RKO (cell line): Measurements from ENCODE around the gene CKLF.

ENCODE experiments used
- DNase-seq: peaks from one replicate; pipeline ENCODE4 v3.0.0-alpha.2; 2016; ENCODE audit warnings: low spot score

The CKLF gene

DNA sequence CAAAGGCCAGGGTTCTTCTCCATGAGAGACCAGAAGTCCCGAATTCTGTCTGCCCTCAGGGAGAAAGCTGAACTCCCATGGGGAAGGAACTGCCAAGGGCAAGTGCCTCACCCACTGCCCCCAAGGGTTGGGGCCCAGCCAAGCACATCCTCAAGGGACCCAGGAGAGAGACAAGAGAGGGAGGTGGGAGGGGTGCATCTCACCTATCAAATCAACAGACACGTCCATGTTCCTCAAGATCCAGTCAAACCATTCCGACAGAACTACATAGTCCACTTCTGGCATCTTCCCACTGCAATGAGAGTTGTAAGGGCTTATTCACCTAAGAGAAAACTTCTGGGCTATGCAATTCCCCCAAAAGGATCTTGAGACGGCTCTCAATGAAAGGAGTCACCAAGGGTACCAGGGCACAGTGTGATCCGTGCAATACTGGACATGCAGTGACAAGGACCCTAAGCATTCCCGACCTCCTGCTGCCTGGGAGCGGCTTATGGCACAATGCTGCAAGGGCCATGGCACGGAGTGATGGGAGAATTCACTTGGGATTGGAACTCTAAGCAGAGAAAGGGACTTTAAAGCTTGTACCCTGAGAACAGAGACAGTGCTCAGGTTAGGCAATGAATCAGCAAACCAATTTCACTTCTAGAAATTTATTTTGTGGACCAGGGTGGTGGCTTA, 34.7 kb upstream of the CKLF start:
- DNase-seq = no peak

DNA sequence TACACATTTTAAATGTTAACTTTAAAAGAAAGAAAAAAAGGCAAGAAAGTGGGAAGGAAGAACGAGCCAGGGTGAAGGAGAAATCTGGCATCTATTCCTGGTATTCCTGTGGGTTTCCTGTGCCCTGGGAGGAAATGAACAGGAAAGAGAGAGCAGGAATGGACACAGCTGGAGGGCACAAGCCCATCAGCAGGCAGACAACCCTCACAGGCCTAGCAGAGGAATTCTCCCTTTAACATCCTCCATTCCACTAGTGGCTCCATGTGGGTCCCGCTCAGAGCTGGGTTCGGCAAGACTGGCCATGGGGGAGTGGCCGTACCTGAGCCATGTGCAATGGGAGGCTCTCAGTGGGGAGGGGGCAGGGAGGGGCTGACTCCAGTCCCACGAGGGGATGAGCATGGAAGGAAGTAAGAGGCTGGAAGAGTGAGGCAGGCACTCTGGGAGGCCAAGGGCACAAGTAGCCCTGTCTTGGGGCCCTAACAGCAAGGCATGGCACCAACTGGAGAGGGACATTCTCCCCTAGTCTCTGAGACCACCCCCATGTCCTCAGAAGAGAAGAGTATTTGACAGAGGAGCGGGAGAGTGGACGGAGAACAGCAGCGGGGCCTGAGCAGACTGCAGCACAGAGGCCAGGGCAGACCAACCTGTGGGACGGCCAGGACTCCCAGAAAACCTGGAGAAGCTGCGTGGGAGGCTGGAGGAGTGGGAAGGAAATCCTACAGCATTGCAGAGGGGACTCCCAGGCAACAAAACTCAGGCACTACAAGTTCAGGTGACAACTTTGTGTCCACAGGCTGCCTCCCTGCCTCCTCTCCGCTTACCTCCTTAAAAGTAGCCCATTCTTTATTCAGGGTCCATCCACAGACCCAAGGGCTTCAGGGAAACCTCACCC, 32.6 kb upstream of the CKLF start:
- no peak for DNase-seq

DNA sequence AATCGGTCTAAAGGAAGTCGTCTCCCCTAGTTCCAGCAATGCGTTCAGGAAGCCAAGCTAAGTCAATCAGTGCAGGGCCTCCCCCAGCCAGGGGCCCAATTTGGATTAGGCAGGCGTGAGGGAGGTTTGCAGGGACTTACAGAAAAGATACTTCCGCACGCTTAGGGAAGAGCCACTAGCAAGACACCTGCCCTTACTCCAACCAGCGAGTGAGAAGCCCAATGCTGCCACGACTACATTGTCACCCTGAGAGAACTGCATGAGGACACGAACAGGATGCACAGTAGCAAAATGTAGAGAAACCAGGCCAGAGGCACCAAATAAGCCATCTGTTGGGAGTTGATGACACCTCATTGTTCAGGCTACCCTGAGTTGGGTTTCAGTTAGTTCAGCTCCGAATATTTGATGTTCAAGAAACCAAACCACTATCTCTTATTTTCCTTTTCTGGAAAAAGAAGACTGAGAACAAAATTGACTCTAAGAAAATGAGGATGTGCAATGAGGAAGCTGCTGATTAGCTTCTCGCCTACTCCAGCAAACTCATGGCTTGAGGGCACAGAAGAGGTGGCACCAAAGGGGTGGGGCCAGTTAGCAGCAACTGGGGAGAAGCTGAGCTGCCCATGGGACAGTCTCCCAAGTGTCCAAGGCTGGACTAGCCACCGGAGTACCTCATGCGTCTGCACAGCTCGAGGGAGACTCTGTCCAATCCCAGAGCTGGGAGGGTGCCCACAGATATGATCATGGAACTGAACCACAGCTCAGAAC, 31.8 kb upstream of the CKLF start:
- DNase-seq = no peak

DNA sequence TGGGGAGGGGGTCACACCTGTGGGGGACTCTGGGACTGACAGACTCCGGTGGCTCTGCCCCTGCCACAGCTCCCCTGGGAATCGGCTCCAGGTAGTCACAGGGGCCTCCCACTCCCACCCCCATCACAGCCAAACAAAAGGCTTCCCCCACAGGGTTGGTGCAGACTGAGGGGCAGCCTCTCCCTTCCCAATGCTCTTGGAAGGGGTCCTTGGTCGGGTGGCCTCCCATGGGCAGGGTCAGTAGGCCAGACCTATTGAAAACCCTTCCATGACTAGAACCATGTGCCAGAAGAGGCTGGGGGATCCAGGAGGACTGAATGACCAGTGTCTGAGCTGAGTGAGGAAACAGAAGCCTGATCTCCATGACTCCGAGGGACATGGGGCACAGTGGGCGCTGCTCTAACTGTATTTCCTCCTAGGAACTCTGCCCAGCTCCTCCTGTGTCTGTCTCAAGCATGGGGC, 31.1 kb upstream of the CKLF start:
- no peak for DNase-seq

DNA sequence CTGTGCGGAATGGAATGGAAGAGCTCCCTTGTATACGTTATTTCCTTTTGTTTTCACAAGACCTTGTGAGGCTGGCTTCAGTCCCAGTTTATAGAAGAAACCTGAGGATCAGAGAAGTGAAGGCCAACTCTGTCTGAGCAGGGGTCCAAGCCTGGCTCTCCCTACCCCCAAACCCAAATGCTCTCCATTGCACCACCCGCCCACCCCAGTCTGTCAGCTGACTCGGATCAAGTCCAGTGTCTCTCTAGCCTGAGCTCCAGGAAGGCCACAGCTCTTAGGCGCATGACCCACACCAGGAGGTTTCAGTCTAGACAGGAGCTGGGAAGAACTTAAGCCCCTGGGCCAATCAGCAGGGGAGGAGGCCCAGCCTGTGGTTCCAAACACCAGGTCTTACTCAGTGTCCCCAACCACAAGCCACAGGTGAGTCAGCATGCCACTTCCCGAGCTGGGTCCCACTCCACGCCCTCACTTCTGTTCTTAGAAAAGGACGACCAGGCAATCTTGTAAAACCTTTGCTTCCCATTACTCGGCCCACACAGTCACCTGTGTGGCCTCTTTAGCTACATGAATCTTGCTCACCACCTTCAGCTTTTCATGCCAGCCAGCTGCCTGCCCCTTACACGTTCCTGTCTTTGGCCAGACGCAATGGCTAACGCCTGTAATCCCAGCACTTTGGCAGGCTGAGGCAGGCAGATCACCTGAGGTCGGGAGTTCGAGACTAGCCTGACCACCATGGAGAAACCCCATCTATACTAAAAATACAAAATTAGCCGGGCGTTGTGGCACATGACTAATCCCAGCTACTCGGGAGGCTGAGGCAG, 30.2 kb upstream of the CKLF start:
- peak; percentile 26 for DNase-seq

DNA sequence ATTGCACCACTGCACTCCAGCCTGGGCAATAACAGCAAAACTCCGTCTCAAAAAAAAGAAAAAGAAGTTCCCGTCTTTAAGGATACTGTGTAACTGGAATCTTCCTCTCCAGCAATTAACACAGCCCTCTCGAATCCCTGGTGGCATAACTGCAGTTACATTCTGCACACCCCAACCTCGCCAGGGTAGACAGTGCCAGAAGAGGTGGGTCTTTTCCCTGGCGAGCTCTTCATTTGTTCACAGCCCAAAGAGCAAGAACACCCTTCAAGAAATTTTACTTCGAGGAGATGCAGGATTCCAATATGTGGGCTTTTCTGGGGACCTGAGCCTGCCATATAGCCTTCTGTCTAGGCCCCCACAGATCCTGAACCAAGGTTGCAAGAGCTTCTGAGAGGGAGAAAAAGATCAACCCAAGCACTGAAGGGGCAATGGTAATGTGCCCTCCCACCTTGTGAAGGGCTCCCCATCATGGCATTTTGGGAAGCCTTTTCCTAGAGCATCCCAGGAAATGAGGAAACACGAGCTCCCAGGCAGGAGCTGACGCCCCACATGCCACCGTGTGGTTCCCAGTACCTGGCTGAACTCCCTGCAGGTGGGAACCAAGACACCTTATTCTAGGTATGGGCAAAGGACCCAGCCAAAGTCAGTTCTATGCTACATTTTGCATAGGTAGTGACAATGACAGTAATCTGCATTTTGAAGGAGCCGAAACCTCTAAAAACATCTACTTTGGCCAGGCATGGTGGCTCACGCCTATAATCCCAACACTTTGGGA, 29.4 kb upstream of the CKLF start:
- DNase-seq = no peak

DNA sequence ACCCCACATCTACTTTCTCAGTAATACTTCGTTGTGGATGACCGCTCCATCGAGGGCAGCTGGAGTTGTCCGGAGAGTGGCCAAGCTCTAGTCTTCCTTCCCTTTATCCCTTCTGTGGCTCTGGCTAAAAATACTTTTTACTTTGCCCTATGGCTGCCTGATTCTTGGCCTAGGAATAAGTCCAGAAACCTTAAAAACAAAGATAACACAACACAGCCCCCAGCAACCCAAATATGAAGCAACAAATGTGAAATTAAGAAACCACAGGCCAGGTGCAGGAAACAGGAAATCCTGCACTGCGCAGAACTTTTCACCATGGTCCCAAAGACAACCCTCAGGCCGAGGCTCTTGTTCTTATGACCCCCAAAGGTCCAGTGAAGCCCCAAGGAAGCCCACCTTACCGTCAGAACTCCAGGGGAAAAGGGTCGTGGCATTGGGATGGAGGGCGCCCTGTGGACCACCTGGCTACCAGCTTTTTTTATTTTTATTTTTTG, 28.5 kb upstream of the CKLF start:
- DNase-seq = no peak

DNA sequence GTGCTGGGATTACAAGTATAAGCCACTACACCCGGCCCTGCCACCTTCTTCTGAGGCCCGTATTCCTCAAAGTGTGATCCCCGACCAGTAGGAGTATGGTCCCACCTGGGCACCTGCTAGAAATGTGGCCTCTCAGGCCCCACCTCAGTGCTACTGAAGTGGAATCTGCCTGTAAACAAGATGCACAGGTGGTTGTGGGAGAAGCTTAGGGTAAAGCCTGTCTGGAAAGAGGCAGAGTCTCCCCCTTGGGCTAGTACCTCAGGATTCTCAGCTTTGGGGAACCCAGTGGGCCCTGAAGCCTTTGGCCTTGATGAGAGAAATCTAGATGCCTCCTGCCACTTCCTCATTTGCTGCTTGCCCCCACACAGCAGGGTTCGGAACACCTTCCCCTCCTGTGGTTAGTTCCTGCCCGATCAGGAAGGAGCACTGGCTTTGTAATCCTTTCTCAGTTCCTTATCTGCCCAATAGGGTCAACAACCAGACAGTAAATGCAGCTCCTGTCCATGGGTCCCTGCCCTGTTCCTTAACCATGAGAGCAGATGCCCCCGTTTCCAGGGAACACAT, 27.7 kb upstream of the CKLF start:
- no peak for DNase-seq

DNA sequence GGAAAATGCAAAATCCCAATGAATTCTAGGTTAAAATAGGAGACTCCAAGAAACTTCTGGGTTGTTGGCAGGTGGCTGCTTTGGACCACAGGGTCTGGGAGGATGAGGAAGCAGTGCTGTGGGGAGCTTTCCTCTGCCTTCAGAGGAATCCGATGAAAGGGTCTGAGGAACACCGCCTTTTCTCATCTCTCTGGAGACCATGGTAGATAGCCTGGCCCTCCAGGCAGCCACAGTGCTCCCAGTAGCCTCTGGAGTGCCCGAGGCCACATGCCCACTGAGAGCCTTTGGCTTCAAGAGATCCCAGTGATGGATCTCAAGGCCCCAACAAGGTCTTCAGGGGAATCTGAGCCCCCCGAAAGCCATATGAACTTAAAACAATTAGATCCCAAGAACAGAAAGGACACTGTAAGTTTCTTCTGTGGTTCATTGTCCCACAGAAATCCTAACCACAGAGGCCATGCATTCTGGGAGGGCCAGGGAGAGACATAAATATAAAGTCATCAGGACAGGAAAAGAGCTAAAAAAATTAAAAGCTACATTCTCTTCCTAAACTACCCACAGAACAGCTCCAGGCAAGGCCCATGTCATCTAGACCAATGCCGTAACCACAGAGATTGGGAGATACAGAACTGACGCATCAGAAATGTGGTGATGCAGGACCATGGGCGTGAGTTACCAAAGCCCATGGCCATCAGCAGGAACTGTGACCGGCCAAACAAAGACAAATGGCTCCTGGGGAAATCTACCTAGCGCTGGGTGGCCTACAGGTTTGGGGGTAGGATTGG, 26.8 kb upstream of the CKLF start:
- DNase-seq = no peak

DNA sequence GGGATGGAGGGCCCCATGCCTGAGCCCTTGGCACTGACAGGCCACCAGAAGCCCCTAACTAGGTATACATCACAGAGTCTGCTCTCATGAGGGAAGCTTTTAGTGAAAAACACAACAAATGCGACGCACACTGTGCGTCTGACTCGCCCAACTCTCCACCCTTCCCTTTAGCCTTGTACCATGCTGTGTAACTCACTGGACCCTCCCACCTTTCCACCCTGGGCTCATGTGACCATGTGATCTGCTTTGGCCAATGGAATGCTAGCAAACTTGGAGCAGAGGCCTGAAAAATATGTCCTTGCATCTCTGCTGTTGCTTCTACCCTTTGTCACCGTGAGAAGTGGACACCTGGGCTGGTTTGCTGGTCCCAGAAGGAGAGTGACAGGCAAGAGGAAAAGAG, 24.1 kb upstream of the CKLF start:
- no peak for DNase-seq

DNA sequence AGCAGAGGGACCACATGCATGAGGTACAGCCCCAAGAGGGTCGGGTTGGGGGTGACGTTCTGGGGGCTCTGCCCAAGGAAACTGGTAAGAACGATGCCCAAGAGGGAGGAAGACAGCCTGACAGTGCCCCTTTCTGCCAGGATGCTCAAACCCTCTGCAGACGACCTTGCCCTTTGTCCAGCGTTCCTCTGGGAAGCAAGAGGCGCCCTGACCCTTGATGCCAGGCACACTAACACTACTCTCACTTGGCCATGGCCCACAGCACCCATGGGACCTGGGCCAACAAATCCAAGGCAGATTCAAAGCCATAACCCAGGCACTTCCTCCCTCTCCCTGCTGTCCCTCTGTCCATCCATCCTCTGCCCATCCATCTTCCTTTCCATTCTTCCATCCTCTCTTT, 22.9 kb upstream of the CKLF start:
- no peak for DNase-seq

DNA sequence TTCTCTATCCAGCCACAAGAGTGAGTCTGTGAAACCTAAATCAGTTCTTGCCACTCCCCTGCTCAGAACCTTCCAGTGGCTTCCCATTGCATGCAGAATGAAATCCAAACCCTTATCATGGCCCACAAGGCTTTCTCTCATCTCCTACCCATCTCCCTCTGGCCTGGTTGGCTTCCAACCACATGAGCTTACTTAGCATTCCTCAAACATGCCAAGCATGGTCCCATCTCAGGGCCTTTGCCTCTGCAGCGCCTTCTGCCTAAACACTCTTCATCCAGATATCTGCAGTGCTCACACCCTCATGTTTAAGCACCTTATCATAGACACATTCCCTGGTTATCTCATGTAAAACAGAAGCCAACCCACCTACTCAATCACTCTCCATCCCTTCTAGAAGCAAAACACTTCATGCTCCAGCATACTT, 18.0 kb upstream of the CKLF start:
- DNase-seq = no peak

DNA sequence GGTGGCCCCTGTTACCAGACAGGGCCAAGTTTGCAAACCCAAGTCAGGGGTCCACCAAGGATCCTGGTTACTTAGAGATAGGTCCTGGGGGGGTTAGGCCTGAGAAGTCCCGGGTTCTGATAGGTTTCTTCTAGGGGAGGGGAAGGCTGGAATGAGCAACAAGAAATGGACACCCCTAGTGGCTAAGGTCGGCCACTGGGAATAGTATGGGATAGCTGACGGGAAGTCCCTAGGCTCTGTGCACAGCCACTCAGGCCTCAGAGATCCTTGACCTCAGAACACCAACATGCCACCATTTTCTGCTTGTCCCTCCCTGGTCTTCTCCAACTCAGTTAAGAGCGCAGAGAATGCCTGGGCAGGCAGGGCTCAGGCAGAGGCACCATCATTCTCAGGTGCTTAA, 15.9 kb upstream of the CKLF start:
- DNase-seq = no peak

DNA sequence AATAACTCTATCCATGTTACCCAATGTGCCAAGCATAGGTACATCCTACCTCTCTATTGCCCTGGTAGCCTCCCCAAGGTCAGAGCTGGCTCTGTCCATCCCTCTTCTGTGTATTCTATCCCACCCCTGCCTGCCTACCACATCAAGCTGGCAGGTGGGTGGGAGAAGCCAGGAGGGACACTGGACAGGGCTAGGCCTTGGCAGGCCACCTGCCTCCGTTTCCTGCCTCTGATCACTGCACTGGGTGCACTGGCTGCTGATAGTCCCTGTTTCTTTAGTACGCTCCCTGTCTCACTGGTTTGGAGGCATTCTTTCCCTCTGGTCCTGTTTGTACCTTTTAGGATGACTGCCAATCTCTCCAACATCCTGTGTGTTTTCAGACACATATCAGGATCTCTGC, 15.1 kb upstream of the CKLF start:
- no peak for DNase-seq

DNA sequence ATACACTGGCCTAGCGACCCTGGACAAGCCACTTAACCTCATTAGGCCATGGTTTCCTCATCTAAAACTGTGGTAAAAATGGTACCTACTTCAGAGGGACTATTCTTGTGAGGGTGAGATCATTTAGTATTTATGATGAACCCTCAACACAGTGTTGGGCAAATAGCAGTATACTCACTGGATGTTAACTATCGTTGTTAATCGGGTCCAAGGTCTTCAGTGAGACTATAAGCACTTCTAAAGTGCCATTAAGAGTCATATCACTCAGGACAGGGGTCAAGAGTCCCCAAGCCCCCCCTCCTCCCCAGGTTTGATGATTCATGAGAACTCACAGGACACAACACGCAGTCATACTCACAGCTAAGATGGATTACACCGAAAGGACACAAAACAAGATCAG, 13.5 kb upstream of the CKLF start:
- DNase-seq = no peak

DNA sequence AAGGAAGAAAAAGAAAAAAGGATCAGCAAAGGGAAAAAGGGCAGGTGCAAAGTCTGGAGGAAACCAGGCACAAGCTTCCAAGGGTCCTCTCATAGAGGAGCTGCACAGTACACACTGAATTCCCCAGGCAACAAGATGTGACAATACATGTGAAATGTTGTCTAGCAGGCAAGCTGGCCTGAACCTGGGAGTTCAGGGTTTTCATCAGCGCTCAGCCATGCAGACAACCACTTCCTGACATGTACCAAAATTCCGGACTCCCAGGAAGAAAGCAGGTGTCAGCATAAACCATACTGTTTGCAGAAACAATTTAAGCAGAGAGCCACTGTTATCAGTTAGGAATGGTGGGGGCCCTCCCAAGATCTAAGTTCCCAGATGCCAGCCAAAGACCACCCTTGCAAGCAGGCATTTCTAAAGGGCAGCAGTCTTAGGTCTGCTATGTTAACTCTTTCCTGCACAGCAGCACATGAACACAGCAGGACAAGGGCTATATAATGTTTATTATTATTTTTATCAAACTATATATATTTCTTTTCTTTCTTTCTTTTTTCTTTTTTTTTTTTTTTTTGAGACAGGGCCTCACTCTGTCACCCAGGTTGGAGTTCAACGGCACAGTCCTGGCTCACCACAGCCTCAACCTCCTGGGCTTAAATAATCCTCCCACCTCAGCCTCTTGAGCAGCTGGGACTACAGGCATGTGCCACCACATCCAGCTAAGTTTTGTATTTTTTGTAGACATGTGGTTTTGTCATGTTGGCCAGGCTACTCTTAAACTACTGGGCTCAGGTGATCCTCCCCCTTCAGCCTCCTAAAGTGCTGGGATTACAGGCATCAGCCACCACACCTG, 12.5 kb upstream of the CKLF start:
- no peak for DNase-seq

DNA sequence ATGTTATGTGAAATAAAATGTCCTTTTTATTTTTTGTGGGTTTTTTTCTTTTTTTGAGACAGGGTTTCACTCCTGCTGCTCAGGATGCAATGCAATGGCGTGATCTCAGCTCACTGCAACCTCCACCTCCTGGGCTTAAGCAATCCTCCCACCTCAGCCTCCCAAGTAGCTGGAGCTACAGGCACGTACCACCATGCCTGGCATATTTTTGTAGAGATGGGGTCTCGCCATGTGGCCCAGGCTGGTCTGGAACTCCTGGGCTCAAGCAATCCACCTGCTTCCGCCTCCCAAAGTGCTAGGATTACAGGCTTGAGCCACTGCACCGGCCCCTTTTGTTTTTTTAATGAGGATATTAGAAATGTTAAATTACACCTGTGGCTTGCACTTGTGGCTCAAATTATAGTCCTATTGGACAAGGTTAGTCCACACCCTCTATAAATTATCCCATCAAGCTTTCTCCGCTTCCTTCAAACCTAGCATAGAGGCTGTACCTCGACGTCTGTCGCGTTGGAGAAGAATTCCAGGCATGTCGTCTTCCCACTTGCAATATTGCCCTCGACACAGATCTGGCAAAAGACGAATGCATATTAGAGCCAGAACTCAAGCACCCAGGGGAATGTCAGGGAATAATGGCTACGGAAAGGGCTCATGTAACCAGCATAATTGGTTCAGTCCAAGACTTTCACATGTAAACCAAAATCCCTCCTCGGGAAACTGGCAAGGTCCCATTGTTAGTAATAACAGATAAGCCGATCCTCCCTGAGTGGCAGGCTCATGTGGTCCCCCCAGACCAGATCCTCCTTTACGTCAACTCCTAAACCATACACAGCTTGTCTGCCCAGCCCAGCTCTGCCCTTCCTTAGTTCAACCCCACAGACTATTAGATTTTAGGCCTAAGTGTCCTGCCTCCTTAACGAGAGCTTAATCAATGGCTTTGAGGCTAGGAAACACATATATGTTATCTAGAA, 10.7 kb upstream of the CKLF start:
- DNase-seq = no peak

DNA sequence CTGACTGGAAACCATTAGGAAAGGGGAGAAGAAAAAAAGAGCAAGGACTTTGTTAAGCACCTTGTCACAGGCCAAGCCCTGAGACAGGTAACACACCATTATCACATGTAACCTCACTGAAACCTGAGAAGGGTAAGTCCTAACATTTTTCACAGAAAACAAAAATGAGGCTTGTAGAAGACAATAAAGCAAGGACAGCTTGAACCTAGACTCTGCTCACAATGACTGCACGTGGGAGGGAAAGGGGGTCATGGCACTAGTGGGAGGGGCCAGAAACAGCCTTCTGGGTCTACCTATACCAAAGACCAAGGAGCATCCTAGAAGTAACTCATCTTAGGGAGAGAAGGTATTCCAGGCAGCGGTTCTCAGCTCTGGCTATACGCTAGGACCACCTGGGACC, 10.0 kb upstream of the CKLF start:
- no peak for DNase-seq
